ENCODE results near the gene CDH5.

- TF ChIP-seq POLR2A (IDR thresholded peaks at IDR 0.05) (no peak), POLR2AphosphoS5 (IDR thresholded peaks at IDR 0.05) (no peak), CTCF (IDR thresholded peaks at IDR 0.05) (no peak), EP300 (IDR thresholded peaks at IDR 0.05) (no peak)
These were observed 76.8 kb downstream of the CDH5 start for GRCh38 chr16:66443269-66443652.
